ENCODE data around the gene TRDMT1. TPM values are rescaled to one million over a fixed set of nuclear protein-coding genes. Genes with fewer than 3 reads are reported as not detected.

TRDMT1 gene
- total RNA-seq, 1 experiment from 2014 or later = 20.2 TPM

DNA sequence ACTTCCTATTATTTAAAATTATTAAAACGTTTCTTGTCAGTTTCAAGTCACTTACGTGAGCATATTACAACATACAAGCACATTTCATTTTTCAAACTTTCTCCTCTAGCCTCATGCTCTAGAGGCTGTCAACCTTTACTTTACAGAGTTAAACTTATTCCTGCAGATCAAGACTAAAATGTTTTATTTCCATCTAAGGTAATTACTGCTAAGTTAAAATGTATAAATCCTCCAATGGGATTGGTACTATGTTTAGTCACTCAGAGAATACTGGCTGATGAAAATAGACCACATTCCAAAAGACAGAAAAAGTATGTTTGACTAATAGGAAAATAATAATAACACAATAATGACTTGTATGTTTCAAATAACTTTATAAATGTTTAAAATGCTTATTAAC is 8.4 kb upstream of the TRDMT1 start:
- no peak overlapping the region for H2BK120ac ChIP-seq (ENCODE audit: low read depth, low read length, poor library complexity, severe bottlenecking)
- no peak overlapping the region for H4K5ac ChIP-seq (ENCODE audit: insufficient read length, low read depth, low read length)
- Mint-ChIP-seq H3K4me1 (peaks cover 29 to 33% of the 10 kb centered on the region in 2 experiments), H3K36me3 (ENCODE audit: insufficient read depth in 1 of 3, low read depth in 3 of 3) (no peaks in the 10 kb centered on the region), H3K4me3 (no peak overlapping the region), H3K9me3 (no peaks in the 10 kb centered on the region), H3K27me3 (ENCODE audit: low read depth) (no peaks in the 10 kb centered on the region), H3K27ac (no peak overlapping the region)
- DNase-seq = no peak
- H3K14ac ChIP-seq (ENCODE audit: insufficient read depth, low read length) = no peak overlapping the region
- no peaks in the 10 kb centered on the region for H3K79me2 ChIP-seq (ENCODE audit: insufficient read depth, low read length)
- no peak overlapping the region for H4K8ac ChIP-seq (replicated peaks; ENCODE audit: insufficient read length, low read depth, low read length)
- no peak overlapping the region for H3K4me2 ChIP-seq (ENCODE audit: insufficient read depth, insufficient read length, low read length)
- no peak overlapping the region for H2BK15ac ChIP-seq (ENCODE audit: low read depth, low read length)
- H4K91ac ChIP-seq (ENCODE audit: insufficient read length, low read depth, low read length) = no peak overlapping the region
- no peaks in the 10 kb centered on the region for H3K79me1 ChIP-seq (ENCODE audit: insufficient read depth, low read depth, low read length, poor library complexity, severe bottlenecking)
- H3K23ac ChIP-seq (ENCODE audit: insufficient read length, low read depth, low read length) = no peak overlapping the region
- H3K27me3 ChIP-seq (ENCODE audit: insufficient read depth, low read length) = no peaks in the 10 kb centered on the region
- no peak overlapping the region for H3K56ac ChIP-seq (ENCODE audit: insufficient read length, low read depth, low read length)
- no peak overlapping the region for H2BK20ac ChIP-seq (ENCODE audit: low read depth, low read length, poor library complexity, severe bottlenecking)
- H3K4me1 ChIP-seq (ENCODE audit: insufficient read depth, low read length) = peaks cover under 1% of the 10 kb centered on the region; the same call in 1 of the 2 replicates
- H2AK5ac ChIP-seq (ENCODE audit: insufficient read length, low read length) = no peak overlapping the region
- TF ChIP-seq CTCF (conservative IDR thresholded peaks at IDR 0.05) = no peak
- H3T11ph ChIP-seq (ENCODE audit: low read length) = no peak overlapping the region
- no peak overlapping the region for H2BK5ac ChIP-seq (ENCODE audit: insufficient read length, low read length)
- H3K18ac ChIP-seq (ENCODE audit: insufficient read length, low read depth, low read length) = no peak overlapping the region
- no CpG with 5 or more reads among the region's 2 CpGs for WGBS (ENCODE audit: extremely low coverage, insufficient read length, low lambda C conversion rate)
- no peak overlapping the region for H2BK12ac ChIP-seq (ENCODE audit: insufficient read length, low read depth, low read length)
- H3K9ac ChIP-seq (ENCODE audit: extremely low read depth, insufficient read length, low read length) = no peak overlapping the region
- H4K20me1 ChIP-seq (ENCODE audit: control insufficient read depth, insufficient read depth, insufficient read length) = no peaks in the 10 kb centered on the region
- H3K9me3 ChIP-seq (ENCODE audit: control insufficient read depth, low read depth, low read length) = no peaks in the 10 kb centered on the region
- no peak overlapping the region for H2AFZ ChIP-seq (ENCODE audit: low read length)
- no peak overlapping the region for H3K27ac ChIP-seq (ENCODE audit: insufficient read length, low read depth, low read length)
- H3K23me2 ChIP-seq (ENCODE audit: insufficient read length, low read depth, low read length, poor library complexity, severe bottlenecking) = no peaks in the 10 kb centered on the region
- no peak overlapping the region for H3K4ac ChIP-seq (ENCODE audit: low read depth, low read length)

All from H9 (cell line).